Limb (tissue), 2 donors: ENCODE measurements around the gene BTNL8.
"Not testable (repeated sequence)": the region's sequence is repeated elsewhere in the genome, so short reads cannot be mapped to it uniquely, and the experiment has no call there.

Source experiments
- DNase-seq, 2 donors: peaks; one replicate each; pipeline ENCODE4 v3.0.0-alpha.2; 2016; ENCODE audit errors: extremely low spot score in 2 of 2

The BTNL8 gene

GRCh38 chr5:180874804-180875582 lies 24.0 kb upstream of the BTNL8 start:
- DNase-seq: no peak

- DNase-seq: no peak
These were observed 23.0 kb upstream of the BTNL8 start for GRCh38 chr5:180875860-180876426.

GRCh38 chr5:180885845-180886529 lies 13.0 kb upstream of the BTNL8 start:
- DNase-seq: not testable (repeated sequence)

- no peak for DNase-seq
These were observed 9.6 kb upstream of the BTNL8 start for GRCh38 chr5:180889381-180889780.

GRCh38 chr5:180895330-180895729 lies 3.6 kb upstream of the BTNL8 start:
- not testable (repeated sequence) for DNase-seq

GRCh38 chr5:180900178-180900577 lies 1.2 kb downstream of the BTNL8 start:
- no peak for DNase-seq

- DNase-seq: no peak
These were observed 2.5 kb downstream of the BTNL8 start for GRCh38 chr5:180901319-180902009.

GRCh38 chr5:180908400-180908799 lies 9.4 kb downstream of the BTNL8 start:
- no peak for DNase-seq

- no peak for DNase-seq
These were observed 10.2 kb downstream of the BTNL8 start for GRCh38 chr5:180908998-180909731.

GRCh38 chr5:180909782-180910181 lies 10.8 kb downstream of the BTNL8 start:
- no peak for DNase-seq

- no peak for DNase-seq
These were observed 11.2 kb downstream of the BTNL8 start for GRCh38 chr5:180910182-180910581.

GRCh38 chr5:180910735-180911134 lies 11.8 kb downstream of the BTNL8 start:
- no peak for DNase-seq

- no peak for DNase-seq
These were observed 15.7 kb downstream of the BTNL8 start for GRCh38 chr5:180914646-180915045.

- no peak for DNase-seq
These were observed 17.0 kb downstream of the BTNL8 start for GRCh38 chr5:180915924-180916323.

- no peak for DNase-seq
These were observed 19.4 kb downstream of the BTNL8 start for GRCh38 chr5:180918380-180918779.

GRCh38 chr5:180920710-180921109 lies 21.8 kb downstream of the BTNL8 start:
- no peak for DNase-seq

- DNase-seq: no peak
These were observed 24.0 kb downstream of the BTNL8 start for GRCh38 chr5:180922932-180923331.

- DNase-seq: no peak
These were observed 33.7 kb downstream of the BTNL8 start for GRCh38 chr5:180932660-180933059.

GRCh38 chr5:180935203-180935602 lies 36.2 kb downstream of the BTNL8 start:
- no peak for DNase-seq

GRCh38 chr5:180938294-180938693 lies 39.3 kb downstream of the BTNL8 start:
- DNase-seq: no peak

GRCh38 chr5:180950291-180950949 lies 51.5 kb downstream of the BTNL8 start:
- DNase-seq: no peak
